NCI-H1436 treated with DMSO at 0.1 percent for 48 hours (cell line): ENCODE data around the gene ACOT11.

Experiments
- DNase-seq: peaks from one replicate; lab custom pipeline; 2025; lab: John Stamatoyannopoulos, UW

The ACOT11 gene

DNA sequence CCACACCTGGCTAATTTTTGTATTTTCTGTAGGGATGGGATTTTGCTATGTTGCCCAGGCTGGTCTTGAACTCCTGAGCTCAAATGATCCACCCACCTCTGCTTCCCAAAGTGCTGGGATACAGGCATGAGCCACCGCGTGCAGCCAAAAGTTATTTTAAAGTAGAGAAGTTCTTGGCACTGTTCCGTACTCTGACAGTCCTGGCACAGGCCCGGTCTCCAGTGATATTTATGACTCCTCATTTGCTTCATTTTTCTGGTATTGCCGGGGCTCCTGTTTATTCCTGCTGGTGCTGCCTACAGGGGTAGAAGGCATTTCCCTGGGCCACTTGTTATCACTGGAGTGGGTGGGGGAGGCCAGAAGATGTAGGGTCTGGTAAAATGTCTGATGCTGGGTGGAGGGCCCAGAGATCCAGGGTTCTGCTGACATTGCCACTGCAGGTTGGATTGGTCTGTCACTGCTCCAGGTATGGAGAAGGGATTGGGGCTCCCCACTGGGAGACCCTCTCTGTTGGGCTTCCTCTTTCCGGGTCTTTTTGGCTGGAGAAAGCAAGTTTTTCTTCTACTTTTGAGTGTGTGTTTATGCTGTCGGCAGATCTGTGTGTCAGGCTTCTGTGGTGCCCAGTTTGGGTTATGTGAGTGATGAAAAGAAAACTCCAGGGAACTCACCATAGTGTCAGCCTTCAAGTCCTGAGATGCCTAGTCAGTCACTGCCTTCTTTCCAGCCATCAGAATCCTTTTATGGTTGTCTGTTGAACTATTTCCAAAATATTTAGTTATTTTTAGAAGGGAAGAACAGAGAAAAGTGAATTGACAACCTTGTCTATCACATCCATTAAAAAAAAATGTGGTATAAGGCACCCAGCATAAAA, 98.0 kb downstream of the ACOT11 start:
- no peak for DNase-seq

GRCh38 chr1:54649130-54649898, 101.3 kb downstream of the ACOT11 start:
- no peak for DNase-seq

DNA sequence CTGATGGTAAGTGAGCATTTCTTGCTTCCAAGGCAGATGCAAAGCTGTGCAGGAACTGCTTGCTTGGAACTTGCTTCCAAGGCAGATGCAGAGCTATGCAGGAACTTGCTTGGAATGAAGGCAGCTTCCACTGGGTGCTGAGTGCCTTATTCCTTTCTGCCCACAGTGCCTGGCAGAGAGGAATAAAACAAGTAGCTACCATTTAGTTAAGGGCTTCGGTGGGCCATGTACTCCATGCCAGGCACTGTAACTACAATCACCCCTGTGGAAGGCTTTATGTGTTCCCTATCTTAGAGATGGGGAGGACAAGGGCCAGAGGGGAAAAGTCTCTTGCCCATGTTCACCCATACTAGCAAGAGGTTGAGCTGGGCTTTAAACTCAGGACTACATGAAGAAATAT, 101.9 kb downstream of the ACOT11 start:
- DNase-seq: no peak

GRCh38 chr1:54650417-54650816, 102.4 kb downstream of the ACOT11 start:
- DNase-seq: no peak

GRCh38 chr1:54651608-54652007, 103.6 kb downstream of the ACOT11 start:
- DNase-seq: no peak

- no peak for DNase-seq
Observed at GRCh38 chr1:54652168-54652567, 104.1 kb downstream of the ACOT11 start.

- no peak for DNase-seq
Observed at GRCh38 chr1:54653036-54653435, 105.0 kb downstream of the ACOT11 start.

GRCh38 chr1:54658164-54658913, 110.3 kb downstream of the ACOT11 start:
- no peak for DNase-seq
